ENCODE results near the gene MAML2. TPM values are rescaled to one million over a fixed set of nuclear protein-coding genes. Genes with fewer than 3 reads are reported as not detected.

MAML2 gene
- total RNA-seq, 2 experiments from 2014 or later = 0.15 to 1.0 TPM

GRCh38 chr11:96204721-96205459 lies 138.1 kb downstream of the MAML2 start:
- H3K4me2 ChIP-seq (ENCODE audit: low read length) = no peak overlapping the region
- H4K20me1 ChIP-seq (ENCODE audit: insufficient read depth, low read length) = no peaks in the 10 kb centered on the region
- no peaks in the 10 kb centered on the region for H3K36me3 ChIP-seq (ENCODE audit: insufficient read depth, low read length)
- no peaks in the 10 kb centered on the region for H3K79me2 ChIP-seq (ENCODE audit: insufficient read depth, low read depth, low read length)
- ChIA-PET POLR2A (interaction anchor here (0.6 to 1.5 kb wide), 4 partner anchors 9 to 132 kb away, joined by 3 to 7 read pairs (median 4); no protein-coding TSS in a partner anchor), CTCF (ENCODE audit: unreplicated experiment) (no interaction called here)
- H2AFZ ChIP-seq (ENCODE audit: low read length) = no peak overlapping the region
- H3K27ac ChIP-seq (ENCODE audit: low read depth, low read length, poor library complexity, severe bottlenecking) = no peak overlapping the region
- DNase-seq (ENCODE audit: low spot score) = no peak
- peaks cover 29% of the 10 kb centered on the region for H3K4me1 ChIP-seq (ENCODE audit: insufficient read depth, low read length, poor library complexity, severe bottlenecking)
- intact Hi-C loops (cut with micrococcal nuclease; ENCODE audit: unreplicated experiment) = no loop called here
- TF ChIP-seq CTCF (conservative IDR thresholded peaks at IDR 0.05; ENCODE audit: low read length) (no peak), EZH2phosphoT487 (IDR thresholded peaks at IDR 0.05; ENCODE audit: borderline replicate concordance, low read depth, low read length) (no peak)
- BruUV-seq (replicated peaks) = no TSS peak
- no peaks in the 10 kb centered on the region for H3K9me3 ChIP-seq (ENCODE audit: low read length)
- H3K4me3 ChIP-seq (ENCODE audit: low read depth, low read length, poor library complexity, severe bottlenecking) = no peak overlapping the region
- H3K9me2 ChIP-seq (ENCODE audit: insufficient read depth, low read length) = no peaks in the 10 kb centered on the region

GRCh38 chr11:96204366-96204659 lies 138.7 kb downstream of the MAML2 start:
- Histone ChIP-seq H3K4me1 (ENCODE audit: insufficient read depth, low read length, poor library complexity, severe bottlenecking) (peaks cover 29% of the 10 kb centered on the region), H3K79me2 (ENCODE audit: insufficient read depth, low read depth, low read length) (no peaks in the 10 kb centered on the region), H3K4me3 (ENCODE audit: low read depth, low read length, poor library complexity, severe bottlenecking) (no peak overlapping the region), H3K36me3 (ENCODE audit: insufficient read depth, low read length) (no peaks in the 10 kb centered on the region), H3K9me3 (ENCODE audit: low read length) (no peaks in the 10 kb centered on the region), H3K4me2 (ENCODE audit: low read length) (no peak overlapping the region), H2AFZ (ENCODE audit: low read length) (no peak overlapping the region), H3K27ac (ENCODE audit: low read depth, low read length, poor library complexity, severe bottlenecking) (no peak overlapping the region), H3K9me2 (ENCODE audit: insufficient read depth, low read length) (no peaks in the 10 kb centered on the region), H4K20me1 (ENCODE audit: insufficient read depth, low read length) (no peaks in the 10 kb centered on the region)
- no TSS peak for BruUV-seq (replicated peaks)
- no peak for TF ChIP-seq EZH2phosphoT487 (IDR thresholded peaks at IDR 0.05; ENCODE audit: borderline replicate concordance, low read depth, low read length)
- TF ChIP-seq CTCF (conservative IDR thresholded peaks at IDR 0.05; ENCODE audit: low read length) = no peak
- no peak for DNase-seq (ENCODE audit: low spot score)
- ChIA-PET POLR2A (interaction anchor here (1.5 kb wide), 1 partner anchor 10 kb away, joined by 7 read pairs; no protein-coding TSS in a partner anchor), CTCF (ENCODE audit: unreplicated experiment) (no interaction called here)
- intact Hi-C loops (cut with micrococcal nuclease; ENCODE audit: unreplicated experiment) = no loop called here

- Histone ChIP-seq H3K27ac (ENCODE audit: low read depth, low read length, poor library complexity, severe bottlenecking) (no peak overlapping the region), H2AFZ (ENCODE audit: low read length) (no peak overlapping the region), H3K9me2 (ENCODE audit: insufficient read depth, low read length) (no peaks in the 10 kb centered on the region), H4K20me1 (ENCODE audit: insufficient read depth, low read length) (no peaks in the 10 kb centered on the region), H3K4me3 (ENCODE audit: low read depth, low read length, poor library complexity, severe bottlenecking) (no peak overlapping the region), H3K79me2 (ENCODE audit: insufficient read depth, low read depth, low read length) (no peaks in the 10 kb centered on the region), H3K4me2 (ENCODE audit: low read length) (no peak overlapping the region), H3K9me3 (ENCODE audit: low read length) (no peaks in the 10 kb centered on the region), H3K4me1 (ENCODE audit: insufficient read depth, low read length, poor library complexity, severe bottlenecking) (peaks cover 25% of the 10 kb centered on the region), H3K36me3 (ENCODE audit: insufficient read depth, low read length) (no peaks in the 10 kb centered on the region)
- BruUV-seq (replicated peaks) = no TSS peak
- TF ChIP-seq EZH2phosphoT487 (IDR thresholded peaks at IDR 0.05; ENCODE audit: borderline replicate concordance, low read depth, low read length) (no peak), CTCF (conservative IDR thresholded peaks at IDR 0.05; ENCODE audit: low read length) (no peak)
- POLR2A ChIA-PET = interaction anchor here (1.5 kb wide), 1 partner anchor 11 kb away, joined by 7 read pairs; no protein-coding TSS in a partner anchor
- intact Hi-C loops (cut with micrococcal nuclease; ENCODE audit: unreplicated experiment) = no loop called here
- CTCF ChIA-PET (ENCODE audit: unreplicated experiment) = no interaction called here
- no peak for DNase-seq (ENCODE audit: low spot score)
Measured at GRCh38 chr11:96203567-96204365, 139.2 kb downstream of the MAML2 start.
